Cardiac muscle cell (in vitro differentiated cells and primary cell): Measurements from ENCODE around the gene RELN. TPM values are rescaled to one million over a fixed set of nuclear protein-coding genes. Genes with fewer than 3 reads are reported as not detected.

Experiments
- DNase-seq, 2 donors: peaks; one replicate each; pipeline versions ENCODE4 v3.0.0 to v3.0.0-alpha.2; 2010 to 2017; ENCODE audit warnings: low read depth in 1 of 2, low spot score in 1 of 2
- H3K27ac ChIP-seq: fragments of 200-600 bp; sonication (generic); 2 replicates; pipeline ENCODE4 v1.5.1; 2016
- H3K27me3 ChIP-seq: fragments of 200-600 bp; sonication (generic); 2 replicates; pipeline ENCODE4 v1.6.0; 2016; ENCODE audit warnings: control low read depth
- H3K36me3 ChIP-seq: fragments of 200-600 bp; sonication (generic); 2 replicates; pipeline ENCODE4 v1.5.1; 2016; ENCODE audit warnings: control low read depth
- H3K4me1 ChIP-seq: fragments of 200-600 bp; sonication (generic); 2 replicates; pipeline ENCODE4 v1.8.1; 2017; ENCODE audit warnings: low read depth, mild to moderate bottlenecking, mixed run types
- H3K4me3 ChIP-seq: fragments of 200-600 bp; sonication (generic); 2 replicates; pipeline ENCODE4 v1.5.1; 2016; ENCODE audit warnings: mild to moderate bottlenecking
- H3K9me3 ChIP-seq: fragments of 200-600 bp; sonication (generic); 2 replicates; pipeline ENCODE4 v1.5.1; 2017; ENCODE audit warnings: low read depth, mild to moderate bottlenecking, control low read depth
- CTCF ChIP-seq: IDR thresholded peaks from 2 replicates; pipeline ENCODE4 v1.5.1; 2012; ENCODE audit warnings: low read depth, mild to moderate bottlenecking, low read length
- polyA plus RNA-seq: library from polyadenylated mRNA; unstranded; fragments of >200 nt; fragmentation: Nextera tagmentation; extraction: Ambion mirVana; gene quantifications from 2 replicates; pipeline ENCODE4 v1.2.1, GENCODE V29; 2016
- total RNA-seq: library from RNA; depleted of rRNA; stranded (reverse); fragments of >200 nt; gene quantifications from 2 replicates; pipeline ENCODE4 v1.2.3, GENCODE V29; 2016

The RELN gene
- total and polyA plus RNA-seq, 2 experiments from 2014 or later = 19.2 to 46.9 TPM

- H3K27ac ChIP-seq = no peak overlapping the region
- H3K4me1 ChIP-seq = no peaks in the 10 kb centered on the region
- no peak overlapping the region for H3K4me3 ChIP-seq
- no peaks in the 10 kb centered on the region for H3K9me3 ChIP-seq
- H3K27me3 ChIP-seq = no peaks in the 10 kb centered on the region
- no peaks in the 10 kb centered on the region for H3K36me3 ChIP-seq
- TF ChIP-seq CTCF = no peak
- no peak for DNase-seq
Observed at GRCh38 chr7:103934508-103934907, 55.0 kb downstream of the RELN start.

- no peaks in the 10 kb centered on the region for H3K9me3 ChIP-seq
- TF ChIP-seq CTCF = no peak
- H3K4me1 ChIP-seq = no peaks in the 10 kb centered on the region
- no peak for DNase-seq
- no peak overlapping the region for H3K4me3 ChIP-seq
- no peak overlapping the region for H3K27ac ChIP-seq
- H3K36me3 ChIP-seq = no peaks in the 10 kb centered on the region
- no peaks in the 10 kb centered on the region for H3K27me3 ChIP-seq
Observed at GRCh38 chr7:103932389-103932788, 57.1 kb downstream of the RELN start.

GRCh38 chr7:103929901-103930311 lies 59.6 kb downstream of the RELN start:
- H3K9me3 ChIP-seq = no peaks in the 10 kb centered on the region
- H3K4me3 ChIP-seq = no peak overlapping the region
- no peak for TF ChIP-seq CTCF

GRCh38 chr7:103928581-103928980 lies 60.9 kb downstream of the RELN start:
- Histone ChIP-seq H3K36me3 (no peaks in the 10 kb centered on the region), H3K27me3 (no peaks in the 10 kb centered on the region), H3K4me3 (no peak overlapping the region), H3K9me3 (no peaks in the 10 kb centered on the region), H3K27ac (no peak overlapping the region), H3K4me1 (no peaks in the 10 kb centered on the region)
- no peak for TF ChIP-seq CTCF
- DNase-seq = no peak

More at GRCh38 chr7:103929901-103930311, 59.6 kb downstream of the RELN start:
- Histone ChIP-seq H3K27ac (no peak overlapping the region), H3K4me1 (no peaks in the 10 kb centered on the region), H3K36me3 (no peaks in the 10 kb centered on the region), H3K27me3 (no peaks in the 10 kb centered on the region)
- no peak for DNase-seq

- H3K36me3 ChIP-seq = no peaks in the 10 kb centered on the region
- no peaks in the 10 kb centered on the region for H3K27me3 ChIP-seq
- no peaks in the 10 kb centered on the region for H3K9me3 ChIP-seq
- peaks cover 5% of the 10 kb centered on the region for H3K4me1 ChIP-seq
- TF ChIP-seq CTCF = no peak
- H3K4me3 ChIP-seq = no peak overlapping the region
- no peak overlapping the region for H3K27ac ChIP-seq
- DNase-seq = no peak
Observed at GRCh38 chr7:103924184-103924583, 65.3 kb downstream of the RELN start.

GRCh38 chr7:103922407-103922806 lies 67.1 kb downstream of the RELN start:
- Histone ChIP-seq H3K4me1 (peaks cover 7% of the 10 kb centered on the region), H3K36me3 (no peaks in the 10 kb centered on the region), H3K4me3 (no peak overlapping the region), H3K27me3 (no peaks in the 10 kb centered on the region), H3K27ac (no peak overlapping the region), H3K9me3 (no peaks in the 10 kb centered on the region)
- DNase-seq = no peak
- no peak for TF ChIP-seq CTCF
